ENCODE data around the gene CH25H.

GRCh38 chr10:89159316-89159715, 47.8 kb downstream of the CH25H start:
- TF ChIP-seq CTCF (IDR thresholded peaks at IDR 0.05) = no peak
- no peak for TF ChIP-seq POLR2AphosphoS5 (IDR thresholded peaks at IDR 0.05)
